Gastrocnemius medialis (tissue), 4 donors: ENCODE data around the gene LRRC38. TPM values are rescaled to one million over a fixed set of nuclear protein-coding genes. Genes with fewer than 3 reads are reported as not detected.

ENCODE experiments used
- ATAC-seq, 2 donors: fragments of 150-250 bp; one replicate each; pipeline ENCODE4 v1.9.1; 2016
- DNase-seq, 2 donors: peaks; one replicate each; pipeline ENCODE4 v3.0.0-alpha.2; 2019
- H3K27ac ChIP-seq, 4 donors: fragments of 200-600 bp; sonication (generic); 1 replicate in 1 of 4; 2 replicates in 3 of 4; pipeline ENCODE4 v1.5.1; 2016 to 2018; ENCODE audit warnings: mild to moderate bottlenecking in 2 of 4, moderate library complexity in 1 of 4
- H3K27me3 ChIP-seq, 3 donors: fragments of 200-600 bp; sonication (generic) in 2 of 3; 1 replicate in 1 of 3; 2 replicates in 2 of 3; pipeline versions ENCODE4 v1.5.1 to v1.6.0; 2016 to 2019; ENCODE audit warnings: mild to moderate bottlenecking in 1 of 3, moderate library complexity in 1 of 3
- H3K36me3 ChIP-seq, 2 donors: fragments of 200-600 bp; sonication (generic) in 1 of 2; one replicate each; pipeline ENCODE4 v1.5.1; 2017 to 2018
- H3K4me1 ChIP-seq, 2 donors: fragments of 200-600 bp; sonication (generic) in 1 of 2; one replicate each; pipeline ENCODE4 v1.5.1; 2016 to 2017; ENCODE audit warnings: mild to moderate bottlenecking in 2 of 2
- H3K4me3 ChIP-seq, 4 donors: fragments of 200-600 bp; sonication (generic) in 3 of 4; 1 replicate in 1 of 4; 2 replicates in 3 of 4; pipeline ENCODE4 v1.5.1; 2016 to 2019; ENCODE audit warnings: mild to moderate bottlenecking in 2 of 4
- H3K9me3 ChIP-seq, 3 donors: fragments of 200-600 bp; sonication (generic) in 2 of 3; 1 replicate in 1 of 3; 2 replicates in 2 of 3; pipeline ENCODE4 v1.5.1; 2016 to 2019
- POLR2A ChIP-seq, 2 donors: fragments of 450-650 bp; IDR thresholded peaks; one replicate each; pipeline ENCODE4 v1.6.1; 2017; ENCODE audit warnings: antibody characterized with exemption in 2 of 2, mild to moderate bottlenecking in 2 of 2, moderate library complexity in 2 of 2
- in situ Hi-C, 4 donors: fragments of 200-750 bp; cut with MboI; loops; one replicate each; pipeline versions ENCODE4 v1.15.0 to v1.8.0; 2017; ENCODE audit warnings: low sequenced_read_pairs in 4 of 4
- intact Hi-C: fragments of 100-400 bp; cut with DNase I; formaldehyde crosslinking; loops from one replicate; pipeline ENCODE4 v1.15.1; 2023; ENCODE audit warnings: low total_unique reads
- total RNA-seq, 4 donors: library from RNA; depleted of rRNA; stranded (reverse); fragments of >200 nt; gene quantifications; one replicate each; pipeline versions ENCODE4 v1.1.0 to v1.2.3, GENCODE V29; 2016
- TF ChIP-seq, protein P1 (sequence below), 5 experiments: fragments of 450-650 bp in 3 of 5; fragments of 200-600 bp in 2 of 5; sonication (generic) in 2 of 5; IDR thresholded peaks in 4 of 5; conservative IDR thresholded peaks in 1 of 5; 1 replicate in 4 of 5; 2 replicates in 1 of 5; pipeline ENCODE4 v1.5.1; 2016 to 2019; ENCODE audit warnings: antibody characterized with exemption in 5 of 5, mild to moderate bottlenecking in 3 of 5, moderate library complexity in 3 of 5

Gene LRRC38
- total RNA-seq, 4 donors from 2014 or later: 2.1 to 6.8 (median 5.7) TPM

DNA sequence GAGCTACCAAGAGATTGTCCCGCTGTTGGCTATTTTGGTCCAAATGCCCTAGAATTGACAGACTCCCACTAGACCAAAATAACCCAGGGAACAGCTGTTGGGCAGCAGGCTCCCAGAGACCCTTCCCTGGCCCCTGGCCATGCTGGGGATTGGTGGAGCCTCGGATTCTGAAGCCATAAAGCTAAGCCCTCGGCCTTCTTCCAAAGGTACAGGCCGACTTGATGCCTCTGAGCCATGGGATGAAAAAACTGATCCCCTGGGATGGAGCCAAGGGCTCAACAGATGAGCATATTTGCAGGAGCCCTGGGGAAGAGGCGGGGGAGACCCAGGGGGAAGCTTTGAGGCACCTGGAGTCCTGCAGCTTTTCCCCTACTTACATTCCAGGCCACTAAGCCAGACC is 1.0 kb upstream of the LRRC38 start:
- Histone ChIP-seq H3K4me1 (peaks cover 21 to 22% of the 10 kb centered on the region in 2 donors), H3K36me3 (no peaks in the 10 kb centered on the region), H3K9me3 (no peaks in the 10 kb centered on the region), H3K4me3 (no peak overlapping the region), H3K27ac (peak overlapping the region; percentile 92 to 97 (median 94)), H3K27me3 (no peaks in the 10 kb centered on the region)
- in situ Hi-C loops (no loop called here), intact Hi-C loops (loop anchor here (1.0 to 10.0 kb wide), 2 partner anchors 26 to 280 kb away; no protein-coding TSS in a partner anchor)
- ATAC-seq (no peak), DNase-seq (no peak)
- no peak for TF ChIP-seq POLR2A (IDR thresholded peaks at IDR 0.05)
- TF ChIP-seq, protein P1, sequence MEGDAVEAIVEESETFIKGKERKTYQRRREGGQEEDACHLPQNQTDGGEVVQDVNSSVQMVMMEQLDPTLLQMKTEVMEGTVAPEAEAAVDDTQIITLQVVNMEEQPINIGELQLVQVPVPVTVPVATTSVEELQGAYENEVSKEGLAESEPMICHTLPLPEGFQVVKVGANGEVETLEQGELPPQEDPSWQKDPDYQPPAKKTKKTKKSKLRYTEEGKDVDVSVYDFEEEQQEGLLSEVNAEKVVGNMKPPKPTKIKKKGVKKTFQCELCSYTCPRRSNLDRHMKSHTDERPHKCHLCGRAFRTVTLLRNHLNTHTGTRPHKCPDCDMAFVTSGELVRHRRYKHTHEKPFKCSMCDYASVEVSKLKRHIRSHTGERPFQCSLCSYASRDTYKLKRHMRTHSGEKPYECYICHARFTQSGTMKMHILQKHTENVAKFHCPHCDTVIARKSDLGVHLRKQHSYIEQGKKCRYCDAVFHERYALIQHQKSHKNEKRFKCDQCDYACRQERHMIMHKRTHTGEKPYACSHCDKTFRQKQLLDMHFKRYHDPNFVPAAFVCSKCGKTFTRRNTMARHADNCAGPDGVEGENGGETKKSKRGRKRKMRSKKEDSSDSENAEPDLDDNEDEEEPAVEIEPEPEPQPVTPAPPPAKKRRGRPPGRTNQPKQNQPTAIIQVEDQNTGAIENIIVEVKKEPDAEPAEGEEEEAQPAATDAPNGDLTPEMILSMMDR (IDR thresholded peaks at IDR 0.05 in 4 of 5, conservative IDR thresholded peaks at IDR 0.05 in 1 of 5): no peak

DNA sequence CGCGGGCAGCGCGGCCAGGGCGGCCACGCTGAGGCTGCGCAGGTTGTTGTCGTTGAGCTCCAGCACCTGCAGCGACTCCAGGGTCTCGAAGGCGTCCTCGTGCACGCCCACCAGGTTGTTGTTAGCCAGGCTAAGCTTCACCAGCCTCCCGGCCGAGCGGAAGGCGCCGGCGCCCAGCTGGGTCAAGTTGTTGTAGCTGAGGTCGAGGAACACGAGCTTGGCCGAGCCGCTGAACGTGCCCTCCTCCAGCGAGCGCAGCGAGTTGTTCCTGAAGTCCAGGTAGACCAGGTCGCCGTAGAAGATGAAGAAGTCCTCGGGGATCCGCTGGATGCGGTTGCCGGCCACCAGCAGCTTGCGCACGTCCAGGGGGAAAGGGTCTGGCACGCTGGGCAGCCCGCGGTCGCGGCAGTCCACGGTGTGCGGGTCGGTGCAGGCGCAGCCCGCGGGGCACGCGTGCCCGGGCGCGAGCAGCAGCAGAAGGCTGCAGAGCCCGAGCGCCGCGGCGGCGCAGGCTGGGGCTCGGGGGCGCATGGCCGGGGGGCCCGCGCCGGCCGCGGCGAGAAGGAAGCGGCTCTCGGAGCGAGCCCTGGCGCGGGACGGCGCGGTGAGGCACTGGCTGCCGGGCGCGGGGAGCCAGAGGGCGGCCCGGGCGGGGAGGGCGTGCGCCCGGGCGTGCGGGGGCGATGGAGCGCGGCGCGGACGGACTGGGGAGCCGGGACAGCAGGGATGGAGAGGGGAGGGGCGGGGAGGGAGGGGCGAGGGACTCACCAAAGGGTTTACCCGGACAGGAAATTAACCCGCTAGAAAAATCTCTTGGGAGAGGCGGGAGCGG is 524 bp downstream of the LRRC38 start:
- in situ Hi-C loops (no loop called here), intact Hi-C loops (loop anchor here (2.0 to 10.0 kb wide), 2 partner anchors 44 to 282 kb away; no protein-coding TSS in a partner anchor)
- Histone ChIP-seq H3K4me1 (peaks cover 30 to 37% of the 10 kb centered on the region in 2 donors), H3K27ac (peak overlapping the region; percentile 92 to 97 (median 94)), H3K36me3 (no peaks in the 10 kb centered on the region), H3K27me3 (no peaks in the 10 kb centered on the region), H3K4me3 (peak overlapping the region; percentile 57 to 73 (median 58)), H3K9me3 (no peaks in the 10 kb centered on the region)
- no peak for TF ChIP-seq POLR2A (IDR thresholded peaks at IDR 0.05)
- TF ChIP-seq, protein P1 (IDR thresholded peaks at IDR 0.05 in 4 of 5, conservative IDR thresholded peaks at IDR 0.05 in 1 of 5): no peak
- ATAC-seq (peak; percentile 34 to 40), DNase-seq (no peak)

DNA sequence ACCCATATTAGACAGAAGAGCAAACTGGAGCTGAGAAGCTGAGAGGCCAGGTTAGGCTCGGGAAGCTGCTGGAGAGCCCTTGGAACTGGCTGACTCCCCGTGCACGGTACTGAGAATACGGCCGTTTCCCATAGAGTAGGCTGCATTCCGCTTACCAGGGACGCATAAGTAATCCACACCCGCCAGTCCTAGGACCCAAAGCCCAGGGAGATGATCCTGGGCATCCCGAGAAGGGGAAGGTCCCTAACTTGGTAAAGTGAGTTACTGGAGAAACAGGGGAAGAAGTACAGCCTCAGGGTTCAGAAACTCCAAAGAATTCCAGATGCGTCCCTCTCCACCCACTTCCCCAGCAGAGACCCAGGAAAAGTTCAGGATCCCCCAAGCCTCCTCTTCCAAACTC is 1.3 kb downstream of the LRRC38 start:
- Histone ChIP-seq H3K4me1 (peaks cover 34 to 44% of the 10 kb centered on the region in 2 donors), H3K27ac (peak overlapping the region; percentile 90 to 97 (median 94)), H3K4me3 (peak overlapping the region; percentile 55 to 73 (median 58)), H3K9me3 (no peaks in the 10 kb centered on the region), H3K27me3 (no peaks in the 10 kb centered on the region), H3K36me3 (no peaks in the 10 kb centered on the region)
- intact Hi-C loops (loop anchor here (2.0 to 10.0 kb wide), 2 partner anchors 44 to 282 kb away; no protein-coding TSS in a partner anchor), in situ Hi-C loops (no loop called here)
- ATAC-seq (peak in 1 of 2 donors; percentile 8), DNase-seq (no peak)
- peak in 1 of 2 donors; percentile 44 for TF ChIP-seq POLR2A (IDR thresholded peaks at IDR 0.05)
- TF ChIP-seq, protein P1 (IDR thresholded peaks at IDR 0.05 in 4 of 5, conservative IDR thresholded peaks at IDR 0.05 in 1 of 5): no peak

DNA sequence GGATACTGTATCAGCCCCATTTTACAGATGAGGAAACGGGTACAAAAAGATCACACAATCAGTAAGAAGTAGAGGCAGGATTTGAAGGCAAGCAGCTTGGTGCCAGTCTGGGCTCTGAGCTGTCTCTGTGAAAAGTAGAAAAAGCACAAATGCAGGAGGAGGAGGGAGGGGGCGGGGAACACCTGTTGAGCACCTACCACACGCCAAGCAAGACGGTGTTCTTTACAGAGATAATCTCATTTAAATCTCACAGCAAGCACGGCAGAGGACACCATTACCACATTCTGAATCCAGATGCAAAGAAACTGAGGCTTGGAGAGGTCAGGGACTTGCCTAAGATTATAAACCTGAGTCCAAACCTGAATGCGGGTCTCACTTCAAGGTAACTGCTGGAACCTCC is 3.3 kb downstream of the LRRC38 start:
- Histone ChIP-seq H3K4me1 (peaks cover 53 to 62% of the 10 kb centered on the region in 2 donors), H3K4me3 (peak overlapping the region in 1 of 4 donors; percentile 73), H3K27ac (peak overlapping the region; percentile 90 to 97 (median 94)), H3K27me3 (no peaks in the 10 kb centered on the region), H3K36me3 (no peaks in the 10 kb centered on the region), H3K9me3 (no peaks in the 10 kb centered on the region)
- TF ChIP-seq, protein P1 (IDR thresholded peaks at IDR 0.05 in 4 of 5, conservative IDR thresholded peaks at IDR 0.05 in 1 of 5): no peak
- TF ChIP-seq POLR2A (IDR thresholded peaks at IDR 0.05): no peak
- DNase-seq (no peak), ATAC-seq (no peak)
- intact Hi-C loops: loop anchor here (2.0 to 10.0 kb wide), 2 partner anchors 28 to 284 kb away; no protein-coding TSS in a partner anchor
- in situ Hi-C loops: no loop called here
